Measurements from ENCODE around the gene GNMT.

The GNMT gene

GRCh38 chr6:42968126-42968701 lies 7.7 kb downstream of the GNMT start:
- no peak for FAIRE-seq

GRCh38 chr6:42968783-42969182 lies 8.2 kb downstream of the GNMT start:
- FAIRE-seq = no peak
- no peak for TF ChIP-seq TAF1 (IDR thresholded peaks at IDR 0.05; ENCODE audit: borderline replicate concordance, low read depth, low read length)
- TF ChIP-seq POLR2A (IDR thresholded peaks at IDR 0.05; ENCODE audit: low read depth, low read length) = no peak
- TF ChIP-seq POLR2AphosphoS5 (IDR thresholded peaks at IDR 0.05; ENCODE audit: low read depth, low read length) = no peak
- DNase-seq (ENCODE audit: insufficient read length) = no peak

More at GRCh38 chr6:42968126-42968701, 7.7 kb downstream of the GNMT start:
- TF ChIP-seq TAF1 (IDR thresholded peaks at IDR 0.05; ENCODE audit: borderline replicate concordance, low read depth, low read length) = no peak
- no peak for TF ChIP-seq POLR2A (IDR thresholded peaks at IDR 0.05; ENCODE audit: low read depth, low read length)
- no peak for TF ChIP-seq POLR2AphosphoS5 (IDR thresholded peaks at IDR 0.05; ENCODE audit: low read depth, low read length)
- no peak for DNase-seq (ENCODE audit: insufficient read length)

GRCh38 chr6:42969431-42969830 lies 8.9 kb downstream of the GNMT start:
- FAIRE-seq (no peak), DNase-seq (ENCODE audit: insufficient read length) (no peak)
- TF ChIP-seq POLR2AphosphoS5 (IDR thresholded peaks at IDR 0.05; ENCODE audit: low read depth, low read length) (no peak), TAF1 (IDR thresholded peaks at IDR 0.05; ENCODE audit: borderline replicate concordance, low read depth, low read length) (no peak), POLR2A (IDR thresholded peaks at IDR 0.05; ENCODE audit: low read depth, low read length) (no peak)

- DNase-seq (ENCODE audit: insufficient read length) (no peak), FAIRE-seq (no peak)
- TF ChIP-seq POLR2A (IDR thresholded peaks at IDR 0.05; ENCODE audit: low read depth, low read length) (no peak), POLR2AphosphoS5 (IDR thresholded peaks at IDR 0.05; ENCODE audit: low read depth, low read length) (no peak), TAF1 (IDR thresholded peaks at IDR 0.05; ENCODE audit: borderline replicate concordance, low read depth, low read length) (no peak)
Observed at GRCh38 chr6:42969934-42970333, 9.4 kb downstream of the GNMT start.

- FAIRE-seq (no peak), DNase-seq (ENCODE audit: insufficient read length) (no peak)
- TF ChIP-seq POLR2A (IDR thresholded peaks at IDR 0.05; ENCODE audit: low read depth, low read length) (no peak), POLR2AphosphoS5 (IDR thresholded peaks at IDR 0.05; ENCODE audit: low read depth, low read length) (no peak), TAF1 (IDR thresholded peaks at IDR 0.05; ENCODE audit: borderline replicate concordance, low read depth, low read length) (no peak)
Observed at GRCh38 chr6:42970871-42971612, 10.5 kb downstream of the GNMT start.

GRCh38 chr6:42971746-42972327 lies 11.3 kb downstream of the GNMT start:
- FAIRE-seq = no peak
- no peak for TF ChIP-seq POLR2A (IDR thresholded peaks at IDR 0.05; ENCODE audit: low read depth, low read length)
- TF ChIP-seq POLR2AphosphoS5 (IDR thresholded peaks at IDR 0.05; ENCODE audit: low read depth, low read length) = no peak
- TF ChIP-seq TAF1 (IDR thresholded peaks at IDR 0.05; ENCODE audit: borderline replicate concordance, low read depth, low read length) = no peak
- no peak for DNase-seq (ENCODE audit: insufficient read length)

- no peak for TF ChIP-seq POLR2AphosphoS5 (IDR thresholded peaks at IDR 0.05; ENCODE audit: low read depth, low read length)
- no peak for TF ChIP-seq POLR2A (IDR thresholded peaks at IDR 0.05; ENCODE audit: low read depth, low read length)
- FAIRE-seq (no peak), DNase-seq (ENCODE audit: insufficient read length) (no peak)
Observed at GRCh38 chr6:42973926-42974325, 13.4 kb downstream of the GNMT start.

GRCh38 chr6:42974919-42975505 lies 14.5 kb downstream of the GNMT start:
- TF ChIP-seq POLR2A (IDR thresholded peaks at IDR 0.05; ENCODE audit: low read depth, low read length) = no peak
- TF ChIP-seq TAF1 (IDR thresholded peaks at IDR 0.05; ENCODE audit: borderline replicate concordance, low read depth, low read length) = no peak
- TF ChIP-seq POLR2AphosphoS5 (IDR thresholded peaks at IDR 0.05; ENCODE audit: low read depth, low read length) = no peak
- no peak for DNase-seq (ENCODE audit: insufficient read length)
- no peak for FAIRE-seq

GRCh38 chr6:42978487-42978838 lies 17.9 kb downstream of the GNMT start:
- no peak for FAIRE-seq
- peak; percentile 37 for DNase-seq (ENCODE audit: insufficient read length)
- TF ChIP-seq TAF1 (IDR thresholded peaks at IDR 0.05; ENCODE audit: borderline replicate concordance, low read depth, low read length) (no peak), POLR2A (IDR thresholded peaks at IDR 0.05; ENCODE audit: low read depth, low read length) (no peak), POLR2AphosphoS5 (IDR thresholded peaks at IDR 0.05; ENCODE audit: low read depth, low read length) (no peak)

- DNase-seq (ENCODE audit: insufficient read length) (peak; percentile 96), FAIRE-seq (peak; percentile 95)
- peak; percentile 88 for TF ChIP-seq TAF1 (IDR thresholded peaks at IDR 0.05; ENCODE audit: borderline replicate concordance, low read depth, low read length)
- TF ChIP-seq POLR2A (IDR thresholded peaks at IDR 0.05; ENCODE audit: low read depth, low read length) = peak; percentile 97
- peak; percentile 96 for TF ChIP-seq POLR2AphosphoS5 (IDR thresholded peaks at IDR 0.05; ENCODE audit: low read depth, low read length)
Observed at GRCh38 chr6:42978839-42979522, 18.4 kb downstream of the GNMT start, which contains the start of gene PEX6. Gene PEX6 (minus strand): TSS chr6:42979181. CDS start chr6:42979150, 31 bp downstream.

GRCh38 chr6:42979523-42980177 lies 19.1 kb downstream of the GNMT start:
- DNase-seq (ENCODE audit: insufficient read length) = no peak
- no peak for TF ChIP-seq TAF1 (IDR thresholded peaks at IDR 0.05; ENCODE audit: borderline replicate concordance, low read depth, low read length)
- TF ChIP-seq POLR2AphosphoS5 (IDR thresholded peaks at IDR 0.05; ENCODE audit: low read depth, low read length) = no peak
- TF ChIP-seq POLR2A (IDR thresholded peaks at IDR 0.05; ENCODE audit: low read depth, low read length) = no peak
- FAIRE-seq = no peak

Measured in GM12892 (cell line).